Testis (tissue), 3 donors: Measurements from ENCODE around the gene GUF1. TPM values are rescaled to one million over a fixed set of nuclear protein-coding genes. Genes with fewer than 3 reads are reported as not detected.

Experiments
- DNase-seq: peaks from one replicate; pipeline ENCODE4 v3.0.0-alpha.2; 2019
- H3K27ac ChIP-seq, 2 donors: fragments of 200-600 bp; sonication (generic); one replicate each; pipeline ENCODE4 v1.5.1; 2019
- H3K27me3 ChIP-seq: fragments of 200-600 bp; sonication (generic); one replicate; pipeline ENCODE4 v1.5.1; 2019
- H3K36me3 ChIP-seq: fragments of 200-600 bp; sonication (generic); one replicate; pipeline ENCODE4 v1.5.1; 2017; ENCODE audit warnings: low read depth; ENCODE audit errors: missing control alignments
- H3K4me1 ChIP-seq: fragments of 200-600 bp; sonication (generic); one replicate; pipeline ENCODE4 v1.5.1; 2019
- H3K4me3 ChIP-seq, 2 donors: fragments of 200-600 bp; sonication (generic); one replicate each; pipeline ENCODE4 v1.5.1; 2017 to 2019
- H3K9me3 ChIP-seq: fragments of 200-600 bp; sonication (generic); one replicate; pipeline ENCODE4 v1.5.1; 2017
- POLR2A ChIP-seq: fragments of 450-650 bp; IDR thresholded peaks from one replicate; pipeline ENCODE4 v1.6.1; 2017; ENCODE audit warnings: antibody characterized with exemption, mild to moderate bottlenecking, moderate library complexity
- WGBS, 2 donors: methylation state at CpG; one replicate each; pipeline ENCODE4 v1.1.5; 2018; 5-methylcytosine and 5-hydroxymethylcytosine counted together
- intact Hi-C: fragments of 100-400 bp; cut with DNase I; formaldehyde crosslinking; loops from one replicate; pipeline ENCODE4 v1.15.1; 2023; ENCODE audit warnings: low total_unique reads
- polyA plus RNA-seq: library from polyadenylated mRNA; stranded (reverse); fragments of 350-450 nt; fragmentation: Illumina TruSeq; extraction: RNeasy Lipid Tissue Mini Kit (QIAGEN cat#74804); gene quantifications from one replicate; pipeline ENCODE4 v1.2.3, GENCODE V29; 2014; ENCODE audit warnings: low read depth, low replicate concordance; ENCODE audit not compliant: insufficient read depth
- total RNA-seq, 2 donors: library from RNA; depleted of rRNA; stranded (reverse); fragments of >200 nt; gene quantifications; one replicate each; pipeline ENCODE4 v1.2.3, GENCODE V29; 2016
- TF ChIP-seq, protein P1 (sequence below), 3 experiments: fragments of 450-650 bp in 2 of 3; fragments of 200-600 bp in 1 of 3; sonication (generic) in 1 of 3; IDR thresholded peaks; one replicate each; pipeline ENCODE4 v1.5.1; 2016 to 2019; ENCODE audit warnings: antibody characterized with exemption in 3 of 3, mild to moderate bottlenecking in 2 of 3, moderate library complexity in 1 of 3

The GUF1 gene
- total and polyA plus RNA-seq, 3 donors from 2014 or later = 19.6 to 35.7 (median 22.4) TPM

DNA sequence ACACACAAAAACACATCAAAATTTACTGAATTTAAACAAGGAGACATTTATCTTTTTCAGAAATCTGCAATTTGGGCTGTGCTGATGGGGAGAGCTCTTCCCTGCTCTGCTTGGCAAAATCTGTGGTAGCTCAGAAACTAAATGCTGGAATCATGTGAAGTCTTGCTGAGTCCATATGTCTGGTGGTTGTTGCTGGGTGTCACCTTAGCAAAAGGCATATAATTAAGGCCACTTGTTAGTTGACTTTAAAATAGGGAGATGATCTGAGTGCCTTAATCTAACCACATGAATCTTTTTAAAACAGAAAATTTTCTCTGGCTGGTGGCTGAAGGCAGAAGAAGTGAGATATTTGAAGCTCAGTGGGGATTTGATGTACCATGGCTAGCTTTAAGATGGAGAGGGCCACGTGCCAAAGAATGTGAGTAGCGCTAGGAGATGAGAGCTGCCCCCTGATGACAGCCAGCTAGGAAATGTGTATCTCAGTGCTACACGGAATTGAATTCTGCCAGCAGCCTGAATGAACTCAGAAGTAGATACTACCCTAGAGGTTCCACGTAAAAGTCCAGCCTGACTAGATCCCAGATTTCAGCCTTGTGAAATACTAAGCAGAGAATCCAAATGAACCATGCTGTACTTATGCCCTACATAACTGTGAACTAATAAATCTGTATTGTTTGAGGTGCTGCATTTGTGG is 7.6 kb upstream of the GUF1 start:
- Histone ChIP-seq H3K27me3 (no peaks in the 10 kb centered on the region), H3K4me3 (no peak overlapping the region), H3K36me3 (no peaks in the 10 kb centered on the region), H3K9me3 (no peaks in the 10 kb centered on the region), H3K4me1 (no peaks in the 10 kb centered on the region), H3K27ac (no peak overlapping the region)
- WGBS, 2 donors = 67 to 74% methylated on average over 4 of the region's 4 CpGs
- no peak for TF ChIP-seq POLR2A
- intact Hi-C loops = no loop called here
- no peak for DNase-seq

DNA sequence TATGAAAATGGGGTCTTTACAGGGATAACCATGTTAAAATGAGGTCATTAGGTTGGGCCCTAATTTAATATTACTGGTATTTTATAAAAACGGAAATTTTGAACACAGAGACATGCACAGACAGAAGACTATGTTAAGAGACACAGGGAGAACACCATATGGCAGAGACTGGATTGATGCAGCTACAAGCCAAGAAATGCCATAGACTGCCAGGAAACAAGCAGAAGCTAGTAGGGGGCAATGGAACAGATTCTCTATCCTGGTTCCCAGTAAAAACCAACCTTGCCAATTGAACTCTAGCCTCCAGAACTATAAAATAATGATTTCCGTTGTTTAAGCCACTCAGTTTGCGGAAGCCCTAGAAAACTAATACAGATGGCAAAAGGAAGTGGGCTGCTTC is 6.6 kb upstream of the GUF1 start:
- Histone ChIP-seq H3K4me1 (no peaks in the 10 kb centered on the region), H3K9me3 (no peaks in the 10 kb centered on the region), H3K36me3 (no peaks in the 10 kb centered on the region), H3K27me3 (no peaks in the 10 kb centered on the region), H3K4me3 (no peak overlapping the region), H3K27ac (no peak overlapping the region)
- DNase-seq = no peak
- WGBS, 2 donors = 95 to 97% methylated on average over 3 of the region's 3 CpGs
- TF ChIP-seq POLR2A = no peak
- TF ChIP-seq, protein P1, sequence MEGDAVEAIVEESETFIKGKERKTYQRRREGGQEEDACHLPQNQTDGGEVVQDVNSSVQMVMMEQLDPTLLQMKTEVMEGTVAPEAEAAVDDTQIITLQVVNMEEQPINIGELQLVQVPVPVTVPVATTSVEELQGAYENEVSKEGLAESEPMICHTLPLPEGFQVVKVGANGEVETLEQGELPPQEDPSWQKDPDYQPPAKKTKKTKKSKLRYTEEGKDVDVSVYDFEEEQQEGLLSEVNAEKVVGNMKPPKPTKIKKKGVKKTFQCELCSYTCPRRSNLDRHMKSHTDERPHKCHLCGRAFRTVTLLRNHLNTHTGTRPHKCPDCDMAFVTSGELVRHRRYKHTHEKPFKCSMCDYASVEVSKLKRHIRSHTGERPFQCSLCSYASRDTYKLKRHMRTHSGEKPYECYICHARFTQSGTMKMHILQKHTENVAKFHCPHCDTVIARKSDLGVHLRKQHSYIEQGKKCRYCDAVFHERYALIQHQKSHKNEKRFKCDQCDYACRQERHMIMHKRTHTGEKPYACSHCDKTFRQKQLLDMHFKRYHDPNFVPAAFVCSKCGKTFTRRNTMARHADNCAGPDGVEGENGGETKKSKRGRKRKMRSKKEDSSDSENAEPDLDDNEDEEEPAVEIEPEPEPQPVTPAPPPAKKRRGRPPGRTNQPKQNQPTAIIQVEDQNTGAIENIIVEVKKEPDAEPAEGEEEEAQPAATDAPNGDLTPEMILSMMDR (IDR thresholded peaks at IDR 0.05) = no peak
- intact Hi-C loops = no loop called here

DNA sequence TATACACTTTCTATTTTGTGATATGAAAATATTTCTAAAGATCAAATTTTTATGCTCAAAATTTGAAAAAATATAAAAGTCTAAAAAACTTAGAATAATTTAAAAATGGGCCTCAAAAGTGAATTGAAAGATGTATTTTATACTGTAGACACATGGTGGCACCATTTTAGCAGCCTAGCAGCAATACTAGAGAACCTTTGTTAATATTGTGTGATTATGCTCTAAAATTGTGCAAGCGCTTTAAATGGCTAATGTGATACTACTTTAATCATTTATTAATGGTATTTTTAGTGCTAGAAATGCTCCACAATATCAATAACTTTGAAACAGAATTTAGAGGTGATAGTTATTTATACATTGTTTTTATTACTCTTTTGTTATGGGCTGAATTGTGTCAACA is 3.7 kb upstream of the GUF1 start:
- Histone ChIP-seq H3K36me3 (no peaks in the 10 kb centered on the region), H3K9me3 (no peaks in the 10 kb centered on the region), H3K27ac (no peak overlapping the region), H3K4me3 (no peak overlapping the region), H3K27me3 (no peaks in the 10 kb centered on the region), H3K4me1 (peaks cover 6% of the 10 kb centered on the region)
- DNase-seq = no peak
- no peak for TF ChIP-seq POLR2A
- TF ChIP-seq, protein P1 (IDR thresholded peaks at IDR 0.05) = no peak
- intact Hi-C loops = no loop called here
- WGBS, 2 donors = 78 to 90% methylated on average over 1 of the region's 1 CpG

DNA sequence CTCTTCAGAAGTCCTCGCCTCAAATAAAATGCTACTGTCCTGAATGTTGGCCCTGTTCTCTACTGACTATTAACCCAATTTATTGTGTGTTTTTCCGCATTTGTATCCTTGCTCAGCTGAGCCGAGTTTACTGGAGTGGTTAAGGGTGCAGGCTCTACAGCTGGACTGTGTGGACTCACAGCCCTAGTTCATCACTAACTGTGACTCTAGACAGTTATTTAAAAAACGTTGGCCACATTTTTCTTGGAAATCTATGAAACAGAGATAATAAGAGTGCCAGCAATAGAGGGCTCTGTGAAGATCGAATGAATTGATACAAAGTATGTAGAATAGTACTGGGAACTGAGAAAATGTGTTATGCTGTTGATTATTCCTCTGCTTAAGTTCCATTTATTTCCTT is 2.9 kb upstream of the GUF1 start:
- no peaks in the 10 kb centered on the region for H3K36me3 ChIP-seq
- H3K27me3 ChIP-seq = no peaks in the 10 kb centered on the region
- WGBS, 2 donors = 42 to 54% methylated on average over 5 of the region's 5 CpGs
- no peak overlapping the region for H3K4me3 ChIP-seq
- DNase-seq = no peak
- H3K27ac ChIP-seq = no peak overlapping the region
- intact Hi-C loops = no loop called here
- H3K4me1 ChIP-seq = peaks cover 6% of the 10 kb centered on the region
- no peak for TF ChIP-seq POLR2A
- TF ChIP-seq, protein P1 (IDR thresholded peaks at IDR 0.05) = no peak
- no peaks in the 10 kb centered on the region for H3K9me3 ChIP-seq

DNA sequence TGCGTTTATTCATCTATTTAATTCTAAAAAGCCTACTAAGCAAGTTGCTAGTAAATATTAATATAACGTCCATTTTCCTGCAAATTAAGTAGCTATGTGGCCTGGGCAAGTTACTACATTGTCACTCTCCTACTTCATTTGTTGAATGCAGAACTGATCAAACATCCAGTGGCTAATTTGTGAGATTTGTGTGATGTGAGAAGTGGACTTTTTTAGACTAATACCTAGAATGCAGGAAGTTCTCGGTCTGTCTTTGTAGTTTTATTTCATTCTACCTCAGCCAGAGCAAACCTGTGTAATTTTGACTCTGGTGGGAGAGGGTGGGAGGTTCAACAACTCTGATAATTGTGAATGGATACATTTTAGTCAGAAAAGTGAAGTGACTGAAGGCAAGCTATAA is 840 bp downstream of the GUF1 start:
- no peak for DNase-seq
- intact Hi-C loops = no loop called here
- peaks cover 6% of the 10 kb centered on the region for H3K4me1 ChIP-seq
- peak overlapping the region; percentile 82 to 98 for H3K4me3 ChIP-seq
- H3K27me3 ChIP-seq = no peaks in the 10 kb centered on the region
- peak overlapping the region; percentile 93 to 95 for H3K27ac ChIP-seq
- TF ChIP-seq, protein P1 (IDR thresholded peaks at IDR 0.05) = no peak
- no peak for TF ChIP-seq POLR2A
- no peaks in the 10 kb centered on the region for H3K36me3 ChIP-seq
- 5% methylated on average over 3 of the region's 3 CpGs for WGBS, 2 donors
- H3K9me3 ChIP-seq = no peaks in the 10 kb centered on the region
